HepG2 (cell line): ENCODE results near the gene GJA9. TPM values are rescaled to one million over a fixed set of nuclear protein-coding genes. Genes with fewer than 3 reads are reported as not detected.
A peak's percentile ranks its signal among the peaks of the same experiment; 100 is the strongest.

ENCODE experiments used
- ATAC-seq: fragments of 200-7000 bp; cut with Tn5 transposase; 3 replicates; pipeline ENCODE4 v1.9.1; 2020; ENCODE audit warnings: mild to moderate bottlenecking, moderate library complexity
- BruUV-seq: library from RNA; stranded (reverse); fragments of 400-500 nt; replicated peaks from 2 replicates; lab custom pipeline; 2021; lab: Mats Ljungman, UMichigan
- CTCF ChIA-PET: fragments of 300-600 bp; formaldehyde crosslinking; extraction: SDS; loops from one replicate; lab custom pipeline; 2021; ENCODE audit warnings: low total read pairs, inconsistent platforms, low intra/inter-chr PET ratio; lab: Yijun Ruan, JAX
- POLR2A ChIA-PET: fragments of 350-600 bp; sonication (Branson Sonifier 250); formaldehyde crosslinking; loops from one replicate; lab custom pipeline; 2020; ENCODE audit warnings: antibody characterized with exemption, inconsistent platforms; lab: Yijun Ruan, JAX
- DNase-seq: peaks from one replicate; pipeline ENCODE4 v3.0.0-alpha.2; 2015; ENCODE audit warnings: low spot score
- FAIRE-seq: peaks from 3 replicates; lab custom pipeline; 2011; peaks lifted over from hg19 to GRCh38; lab: Jason Lieb, UNC
- H2AFZ ChIP-seq: one replicate; pipeline ENCODE4 v1.6.1; 2011; ENCODE audit warnings: low read length, inconsistent platforms
- H3K27ac ChIP-seq: fragments of 300-600 bp; 3 replicates; pipeline ENCODE4 v1.8.0; 2011; ENCODE audit warnings: mixed run types, mild to moderate bottlenecking, mixed read lengths, low read length, inconsistent platforms; ENCODE audit not compliant: insufficient read depth; ENCODE audit errors: extremely low read length
- H3K27me3 ChIP-seq, 2 experiments: fragments of 200-600 bp in 1 of 2; 2 replicates in 1 of 2; 3 replicates in 1 of 2; pipeline versions ENCODE4 v1.6.0 to v1.8.0; 2011; ENCODE audit warnings: low read length in 2 of 2, mild to moderate bottlenecking in 2 of 2, moderate library complexity in 2 of 2, inconsistent platforms in 1 of 2; ENCODE audit not compliant: insufficient read depth in 2 of 2, control insufficient read depth in 1 of 2
- H3K36me3 ChIP-seq, 2 experiments: fragments of 200-600 bp in 1 of 2; replicated peaks in 1 of 2; 2 replicates in 1 of 2; 3 replicates in 1 of 2; pipeline versions ENCODE4 v1.5.1 to v1.8.0; 2011; ENCODE audit warnings: low read length in 2 of 2, inconsistent platforms in 1 of 2; ENCODE audit not compliant: insufficient read depth in 2 of 2, control insufficient read depth in 1 of 2
- H3K4me1 ChIP-seq: 2 replicates; pipeline ENCODE4 v1.5.1; 2012; ENCODE audit warnings: low read length, inconsistent platforms; ENCODE audit not compliant: insufficient read depth
- H3K4me2 ChIP-seq: 2 replicates; pipeline ENCODE4 v1.6.0; 2011; ENCODE audit warnings: low read depth, low read length, inconsistent platforms
- H3K4me3 ChIP-seq, 3 experiments: fragments of 200-600 bp in 1 of 3; sonication (generic), shearing (Covaris generic) in 1 of 3; replicated peaks in 1 of 3; 2 replicates each; pipeline ENCODE4 v1.5.1; 2011 to 2016; ENCODE audit warnings: low read length in 3 of 3, inconsistent platforms in 2 of 3, low read depth in 2 of 3, mild to moderate bottlenecking in 2 of 3, control low read depth in 1 of 3, mixed read lengths in 1 of 3; ENCODE audit not compliant: insufficient read depth in 1 of 3
- H3K79me2 ChIP-seq: one replicate; pipeline ENCODE4 v1.6.1; 2011; ENCODE audit warnings: low read length, inconsistent platforms; ENCODE audit not compliant: insufficient read depth
- H3K9ac ChIP-seq: 2 replicates; pipeline ENCODE4 v1.6.0; 2011; ENCODE audit warnings: mild to moderate bottlenecking, low read depth, low read length, inconsistent platforms; ENCODE audit not compliant: insufficient read depth
- H3K9me3 ChIP-seq: 2 replicates; pipeline ENCODE4 v1.5.1; 2012; ENCODE audit warnings: mild to moderate bottlenecking, low read length
- H4K20me1 ChIP-seq: 2 replicates; pipeline ENCODE4 v1.6.0; 2011; ENCODE audit warnings: inconsistent platforms, mild to moderate bottlenecking, low read length, moderate library complexity; ENCODE audit not compliant: insufficient read depth
- CCDC6 ChIP-seq: sonication (generic); formaldehyde crosslinking; IDR thresholded peaks from 2 replicates; pipeline ENCODE4 v1.8.1; 2022; ENCODE audit warnings: mild to moderate bottlenecking, missing genetic modification reagents, moderate library complexity
- FOXJ3 ChIP-seq: sonication (generic); formaldehyde crosslinking; IDR thresholded peaks from 2 replicates; pipeline ENCODE4 v1.4.0; 2020; ENCODE audit warnings: missing genetic modification reagents, mild to moderate bottlenecking, borderline replicate concordance
- POGK ChIP-seq: sonication (generic); formaldehyde crosslinking; conservative IDR thresholded peaks from 2 replicates; pipeline ENCODE4 v1.8.0; 2022; ENCODE audit warnings: mild to moderate bottlenecking, moderate library complexity, missing genetic modification reagents
- SOX5 ChIP-seq: IDR thresholded peaks from 2 replicates; pipeline ENCODE4 v1.6.1; 2016; ENCODE audit warnings: borderline replicate concordance
- STAG1 ChIP-seq: sonication (generic); formaldehyde crosslinking; IDR thresholded peaks from 2 replicates; pipeline ENCODE4 v1.4.0; 2020; ENCODE audit warnings: missing genetic modification reagents
- ZNF263 ChIP-seq: sonication (generic); formaldehyde crosslinking; IDR thresholded peaks from 2 replicates; pipeline ENCODE4 v1.4.0; 2020; ENCODE audit warnings: missing genetic modification reagents
- ZNF646 ChIP-seq: sonication (generic); formaldehyde crosslinking; IDR thresholded peaks from 2 replicates; pipeline ENCODE4 v1.9.0; 2021; ENCODE audit warnings: mild to moderate bottlenecking, missing genetic modification reagents
- WGBS: methylation state at CpG from one replicate; pipeline ENCODE4 v1.1.6; 2017; ENCODE audit warnings: low lambda C conversion rate; 5-methylcytosine and 5-hydroxymethylcytosine counted together
- in situ Hi-C: cut with HindIII; loops from 2 replicates; pipeline ENCODE4 v1.10.0; 2017; ENCODE audit warnings: low pct_unique_long_range_greater_than_20kb; ENCODE audit not compliant: extremely low pct_ligation_motif_present
- intact Hi-C: fragments of 100-400 bp; cut with micrococcal nuclease; formaldehyde crosslinking; loops from one replicate; pipeline ENCODE4 v1.10.0; 2022; ENCODE audit not compliant: unreplicated experiment
- polyA plus RNA-seq, 8 experiments: library from polyadenylated mRNA; depleted of rRNA in 3 of 8; stranded (reverse) in 7 of 8; unstranded in 1 of 8; fragments of >200 nt; fragmentation: Illumina TruSeq in 4 of 8; extraction: Trizol in 4 of 8; gene quantifications; 2 replicates each; pipeline versions ENCODE4 v1.2.1 to v1.2.3, GENCODE V29; 2011 to 2016; ENCODE audit warnings: low read depth in 4 of 8, missing spikeins in 1 of 8, mixed read lengths in 1 of 8; ENCODE audit not compliant: insufficient read depth in 1 of 8
- total RNA-seq, 5 experiments: library from RNA; depleted of rRNA; stranded (reverse); fragments of >200 nt; fragmentation: Illumina TruSeq; extraction: Trizol; gene quantifications; 2 replicates each; pipeline ENCODE4 v1.2.3, GENCODE V29; 2016; ENCODE audit warnings: low read depth in 1 of 5

Gene GJA9
- total and polyA plus RNA-seq, 2 of the 13 experiments (the other 11 are each of a cell fraction or from before 2014, with no cell fraction given), result 0.08 to 0.13 TPM

- no peak for TF ChIP-seq POGK
Measured at GRCh38 chr1:38925391-38925790, 44.0 kb upstream of the GJA9 start (continued).

DNA sequence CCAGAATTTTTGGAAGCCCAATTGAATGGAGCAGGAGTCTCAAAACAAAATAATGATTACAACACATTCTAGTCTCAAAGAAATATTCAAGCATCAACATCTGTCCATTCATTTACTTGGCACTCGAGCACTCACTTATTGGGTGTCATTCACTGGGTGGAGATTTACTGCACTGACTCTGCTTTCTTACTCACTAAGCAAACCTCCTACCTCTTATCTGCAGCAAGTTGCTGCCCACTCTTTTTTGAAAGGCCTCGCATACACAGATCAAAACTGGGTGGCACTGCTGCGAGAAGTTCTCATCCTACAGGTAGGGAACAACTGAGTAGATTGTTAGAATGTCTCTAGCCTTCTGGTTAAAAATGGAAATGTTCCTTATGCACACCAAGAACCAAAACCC is 42.2 kb upstream of the GJA9 start:
- Histone ChIP-seq H3K9ac (no peak overlapping the region), H3K27ac (peak overlapping the region; percentile 15), H3K4me3 (no peak overlapping the region), H3K79me2 (no peaks in the 10 kb centered on the region), H3K4me2 (0 out of 2 replicates have a peak overlapping the region, but pooled peaks have one; percentile 7), H2AFZ (no peak overlapping the region), H4K20me1 (no peaks in the 10 kb centered on the region), H3K27me3 (no peaks in the 10 kb centered on the region), H3K9me3 (no peaks in the 10 kb centered on the region), H3K36me3 (peaks cover 0 to 1% of the 10 kb centered on the region in 2 experiments; a peak in 1 of 5 replicates), H3K4me1 (peaks cover 13% of the 10 kb centered on the region)
- in situ Hi-C loops (no loop called here), intact Hi-C loops (no loop called here)
- no TSS peak for BruUV-seq
- 75% methylated on average over 3 of the region's 3 CpGs for WGBS
- POLR2A ChIA-PET, result no interaction called here
- ATAC-seq, result no peak; the same call in 2 of the 3 replicates
- TF ChIP-seq CCDC6 (no peak), FOXJ3 (CRISPR knock-in tag) (peak; percentile 37; the same call in 1 of the 2 replicates)
- no peak for FAIRE-seq
- CTCF ChIA-PET, result no interaction called here
- DNase-seq, result no peak

DNA sequence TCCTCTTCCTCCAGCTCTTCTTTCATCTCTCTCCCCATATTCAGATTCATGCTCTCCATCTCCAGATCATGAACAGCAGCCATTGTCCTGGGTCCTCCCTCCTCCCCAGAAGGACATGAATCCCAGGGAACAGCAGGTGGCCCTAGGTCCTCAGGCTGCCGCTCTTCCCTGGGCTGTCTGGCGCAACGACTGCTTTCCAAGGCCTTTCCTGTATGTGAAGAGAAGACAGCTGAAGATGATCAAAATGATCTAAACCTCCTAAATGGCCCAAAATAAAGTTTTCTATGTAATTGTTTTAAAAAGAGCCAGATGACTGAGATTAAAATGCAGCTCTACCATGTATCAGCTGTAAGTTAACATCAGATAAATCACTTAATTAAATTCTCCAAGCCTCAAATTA is 37.7 kb upstream of the GJA9 start:
- POLR2A ChIA-PET, result no interaction called here
- TF ChIP-seq STAG1 (CRISPR knock-in tag) (peak; percentile 78), ZNF646 (CRISPR knock-in tag) (no peak), ZNF263 (CRISPR knock-in tag) (peak; percentile 75; the same call in 1 of the 2 replicates), SOX5 (CRISPR knock-in tag) (no peak)

More for the DNA sequence above, 37.7 kb upstream of the GJA9 start:
- H3K36me3 ChIP-seq, result no peaks in the 10 kb centered on the region; a peak in 1 of 5 replicates
- H3K9me3 ChIP-seq, result no peaks in the 10 kb centered on the region
- H3K27me3 ChIP-seq, result no peaks in the 10 kb centered on the region
- H2AFZ ChIP-seq, result no peak overlapping the region
- 87% methylated on average over 3 of the region's 3 CpGs for WGBS
- DNase-seq, result peak; percentile 28
- no peak overlapping the region for H3K27ac ChIP-seq
- peak; percentile 55 for ATAC-seq
- H3K9ac ChIP-seq, result no peak overlapping the region
- no peak overlapping the region for H3K4me2 ChIP-seq
- no peak for FAIRE-seq
- in situ Hi-C loops, result no loop called here
- BruUV-seq, result no TSS peak
- CTCF ChIA-PET, result no interaction called here
- no peaks in the 10 kb centered on the region for H4K20me1 ChIP-seq
- H3K79me2 ChIP-seq, result no peaks in the 10 kb centered on the region
- no peak overlapping the region for H3K4me3 ChIP-seq
- intact Hi-C loops, result no loop called here
- H3K4me1 ChIP-seq, result peaks cover 13% of the 10 kb centered on the region
